ENCODE measurements around the gene PMFBP1. TPM values are rescaled to one million over a fixed set of nuclear protein-coding genes. Genes with fewer than 3 reads are reported as not detected.

The PMFBP1 gene
- total and polyA plus RNA-seq, 2 donors (not counting 1 experiment from before 2014, with no cell fraction given), result 1.2 to 9.5 TPM

- Histone ChIP-seq H3K27me3 (replicated peaks in 1 of 4; ENCODE audit: control extremely low read depth in 1 of 4, control insufficient read depth in 3 of 4, insufficient read depth in 4 of 4, low read length in 3 of 4) (no peaks in the 10 kb centered on the region), H3K79me2 (ENCODE audit: control insufficient read depth, insufficient read depth, low read length) (no peaks in the 10 kb centered on the region), H3K9ac (ENCODE audit: low read length) (no peak overlapping the region), H3K27ac (ENCODE audit: low read length in 2 of 2) (no peak overlapping the region), H3K4me2 (replicated peaks; ENCODE audit: low read depth, low read length, poor library complexity, severe bottlenecking) (no peak overlapping the region), H3K4me3 (ENCODE audit: control extremely low read depth in 1 of 5, extremely low read depth in 1 of 5, insufficient read depth in 1 of 5, low read depth in 2 of 5, low read length in 4 of 5) (no peak overlapping the region), H3K36me3 (replicated peaks in 1 of 2; ENCODE audit: control extremely low read depth in 1 of 2, control insufficient read depth in 1 of 2, extremely low read depth in 1 of 2, insufficient read depth in 2 of 2, low read length in 1 of 2) (no peaks in the 10 kb centered on the region), H4K20me1 (ENCODE audit: control insufficient read depth, insufficient read depth, low read length, poor library complexity, severe bottlenecking) (no peaks in the 10 kb centered on the region), H3K4me1 (ENCODE audit: control insufficient read depth in 2 of 2, insufficient read depth in 2 of 2, low read length in 2 of 2) (peaks cover 12 to 13% of the 10 kb centered on the region in 2 donors), H3K9me3 (ENCODE audit: control extremely low read depth in 1 of 3, control insufficient read depth in 2 of 3, insufficient read depth in 1 of 3, low read length in 2 of 3) (peaks cover 0 to 9% (median 0%) of the 10 kb centered on the region in 3 donors), H2AFZ (ENCODE audit: insufficient read depth, low read depth, low read length, poor library complexity, severe bottlenecking) (no peak overlapping the region)
- ChIA-PET POLR2A (interaction anchor here (0.6 kb wide), 1 partner anchor 36 kb away, joined by 5 read pairs; no protein-coding TSS in a partner anchor), CTCF (no interaction called here)
- DNase-seq, result no peak
- TF ChIP-seq EZH2 (IDR thresholded peaks at IDR 0.05; ENCODE audit: borderline replicate concordance, insufficient read depth, low read depth, low read length, poor library complexity, severe bottlenecking) (no peak), CTCF (IDR thresholded peaks at IDR 0.05) (no peak)
- peaks cover 2% of the 10 kb centered on the region for H3K27me3 Mint-ChIP-seq
- intact Hi-C loops (cut with micrococcal nuclease), result no loop called here
- no peak overlapping the region for H3K27ac Mint-ChIP-seq
- no CpG with 5 or more reads among the region's 1 CpG for WGBS (ENCODE audit: insufficient coverage)
- ATAC-seq (ENCODE audit: low read depth), result no peak
- peaks cover 7% of the 10 kb centered on the region for H3K9me3 Mint-ChIP-seq (ENCODE audit: insufficient read depth)
- peaks cover 11% of the 10 kb centered on the region for H3K4me1 Mint-ChIP-seq
- H3K4me3 Mint-ChIP-seq, result no peak overlapping the region
These were observed 719 bp downstream of the PMFBP1 start for GRCh38 chr16:72171236-72171635.

DNA sequence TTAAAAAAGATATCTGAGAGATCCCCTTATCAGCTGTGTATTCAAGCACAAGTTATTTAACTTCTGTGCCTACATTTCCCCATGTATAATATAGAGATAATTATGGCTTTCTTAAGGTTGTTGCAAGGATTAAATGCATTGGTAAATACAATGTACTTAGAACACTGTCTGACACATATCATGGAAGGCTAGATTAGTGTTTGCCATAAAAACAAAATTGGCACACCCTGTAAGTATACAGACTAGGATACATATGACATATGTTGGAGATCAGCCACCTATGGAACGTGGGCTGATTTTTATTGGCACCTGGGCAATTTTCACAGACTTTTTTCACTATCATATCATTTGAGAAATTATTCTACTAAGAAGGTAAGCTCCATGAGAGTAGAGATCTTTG, 2.2 kb downstream of the PMFBP1 start:
- H4K20me1 ChIP-seq (ENCODE audit: control insufficient read depth, insufficient read depth, low read length, poor library complexity, severe bottlenecking), result no peaks in the 10 kb centered on the region
- H3K9me3 ChIP-seq (ENCODE audit: control extremely low read depth in 1 of 3, control insufficient read depth in 2 of 3, insufficient read depth in 1 of 3, low read length in 2 of 3), result peaks cover 0 to 9% (median 0%) of the 10 kb centered on the region in 3 donors
- ChIA-PET POLR2A (no interaction called here), CTCF (no interaction called here)
- Mint-ChIP-seq H3K9me3 (ENCODE audit: insufficient read depth) (peaks cover 3% of the 10 kb centered on the region), H3K27me3 (peaks cover 2% of the 10 kb centered on the region), H3K27ac (no peak overlapping the region), H3K4me1 (peaks cover 11% of the 10 kb centered on the region), H3K4me3 (no peak overlapping the region)
- peaks cover 12 to 13% of the 10 kb centered on the region in 2 donors for H3K4me1 ChIP-seq (ENCODE audit: control insufficient read depth in 2 of 2, insufficient read depth in 2 of 2, low read length in 2 of 2)
- H3K4me3 ChIP-seq (ENCODE audit: control extremely low read depth in 1 of 5, extremely low read depth in 1 of 5, insufficient read depth in 1 of 5, low read depth in 2 of 5, low read length in 4 of 5), result no peak overlapping the region
- no peak overlapping the region for H3K4me2 ChIP-seq (replicated peaks; ENCODE audit: low read depth, low read length, poor library complexity, severe bottlenecking)
- ATAC-seq (ENCODE audit: low read depth), result no peak
- WGBS (ENCODE audit: insufficient coverage), result no CpG with 5 or more reads among the region's 1 CpG
- no peaks in the 10 kb centered on the region for H3K36me3 ChIP-seq (replicated peaks in 1 of 2; ENCODE audit: control extremely low read depth in 1 of 2, control insufficient read depth in 1 of 2, extremely low read depth in 1 of 2, insufficient read depth in 2 of 2, low read length in 1 of 2)
- no peaks in the 10 kb centered on the region for H3K79me2 ChIP-seq (ENCODE audit: control insufficient read depth, insufficient read depth, low read length)
- intact Hi-C loops (cut with micrococcal nuclease), result no loop called here
- H3K27ac ChIP-seq (ENCODE audit: low read length in 2 of 2), result no peak overlapping the region
- H3K9ac ChIP-seq (ENCODE audit: low read length), result no peak overlapping the region
- H3K27me3 ChIP-seq (replicated peaks in 1 of 4; ENCODE audit: control extremely low read depth in 1 of 4, control insufficient read depth in 3 of 4, insufficient read depth in 4 of 4, low read length in 3 of 4), result no peaks in the 10 kb centered on the region
- TF ChIP-seq CTCF (IDR thresholded peaks at IDR 0.05) (no peak), EZH2 (IDR thresholded peaks at IDR 0.05; ENCODE audit: borderline replicate concordance, insufficient read depth, low read depth, low read length, poor library complexity, severe bottlenecking) (no peak)
- no peak overlapping the region for H2AFZ ChIP-seq (ENCODE audit: insufficient read depth, low read depth, low read length, poor library complexity, severe bottlenecking)
- no peak for DNase-seq
